Neuron (in vitro differentiated cells): ENCODE measurements around the gene PRKN.

Experiments used
- H2AFZ ChIP-seq: one replicate; pipeline ENCODE4 v1.6.1; 2013; ENCODE audit warnings: low read depth, mild to moderate bottlenecking, inconsistent platforms, low read length, moderate library complexity
- H3K27me3 ChIP-seq: one replicate; pipeline ENCODE4 v1.6.1; 2013; ENCODE audit warnings: low read length; ENCODE audit not compliant: insufficient read depth
- H3K36me3 ChIP-seq: one replicate; pipeline ENCODE4 v1.6.1; 2013; ENCODE audit warnings: low read length; ENCODE audit not compliant: insufficient read depth
- H3K4me1 ChIP-seq: one replicate; pipeline ENCODE4 v1.6.1; 2013; ENCODE audit warnings: low read length; ENCODE audit not compliant: insufficient read depth
- H3K4me3 ChIP-seq: 2 replicates; pipeline ENCODE4 v1.5.1; 2013; ENCODE audit warnings: mild to moderate bottlenecking, low read length, moderate library complexity
- H3K9me3 ChIP-seq: one replicate; pipeline ENCODE4 v1.6.1; 2013; ENCODE audit warnings: low read length

The PRKN gene

GRCh38 chr6:161373905-161374451 lies 1353.6 kb downstream of the PRKN start:
- Histone ChIP-seq H3K36me3 (no peaks in the 10 kb centered on the region), H2AFZ (no peak overlapping the region), H3K27me3 (no peaks in the 10 kb centered on the region), H3K4me3 (no peak overlapping the region), H3K9me3 (no peaks in the 10 kb centered on the region), H3K4me1 (no peaks in the 10 kb centered on the region)

- Histone ChIP-seq H3K27me3 (no peaks in the 10 kb centered on the region), H2AFZ (no peak overlapping the region), H3K36me3 (no peaks in the 10 kb centered on the region), H3K9me3 (no peaks in the 10 kb centered on the region), H3K4me3 (no peak overlapping the region), H3K4me1 (no peaks in the 10 kb centered on the region)
These were observed 1355.2 kb downstream of the PRKN start for GRCh38 chr6:161372422-161372793.

- no peak overlapping the region for H3K4me3 ChIP-seq
- no peak overlapping the region for H2AFZ ChIP-seq
- H3K4me1 ChIP-seq, result no peaks in the 10 kb centered on the region
- no peaks in the 10 kb centered on the region for H3K36me3 ChIP-seq
- H3K27me3 ChIP-seq, result no peaks in the 10 kb centered on the region
- H3K9me3 ChIP-seq, result no peaks in the 10 kb centered on the region
These were observed 1356.7 kb downstream of the PRKN start for GRCh38 chr6:161370880-161371279.

GRCh38 chr6:161369339-161369738 lies 1358.2 kb downstream of the PRKN start:
- no peak overlapping the region for H2AFZ ChIP-seq
- no peaks in the 10 kb centered on the region for H3K4me1 ChIP-seq
- no peaks in the 10 kb centered on the region for H3K27me3 ChIP-seq
- H3K9me3 ChIP-seq, result no peaks in the 10 kb centered on the region
- H3K36me3 ChIP-seq, result no peaks in the 10 kb centered on the region
- no peak overlapping the region for H3K4me3 ChIP-seq

- Histone ChIP-seq H3K4me3 (no peak overlapping the region), H2AFZ (no peak overlapping the region), H3K9me3 (no peaks in the 10 kb centered on the region), H3K27me3 (no peaks in the 10 kb centered on the region), H3K4me1 (no peaks in the 10 kb centered on the region), H3K36me3 (no peaks in the 10 kb centered on the region)
These were observed 1359.1 kb downstream of the PRKN start for GRCh38 chr6:161368514-161368913.

DNA sequence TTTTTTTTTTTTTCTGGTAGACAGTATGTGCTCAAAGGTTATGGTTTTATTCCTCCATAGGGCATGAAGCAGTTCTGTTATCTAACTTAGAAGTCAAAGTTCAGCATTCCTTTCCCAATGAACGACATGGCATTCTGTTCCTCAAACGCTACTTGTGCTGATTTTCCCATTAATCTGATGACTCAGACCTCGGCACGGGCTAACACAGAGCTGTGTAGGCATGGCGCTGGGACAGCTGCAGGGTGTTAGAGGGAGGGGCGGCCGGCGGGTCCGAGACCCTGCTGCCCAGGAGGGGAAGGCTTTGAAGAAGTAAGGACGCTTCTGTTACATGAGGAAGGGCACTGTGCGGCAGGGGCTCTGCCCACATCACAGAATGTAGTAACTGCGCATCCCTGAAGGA lies 1360.1 kb downstream of the PRKN start:
- no peak overlapping the region for H3K4me3 ChIP-seq
- peaks cover 4% of the 10 kb centered on the region for H3K9me3 ChIP-seq
- H2AFZ ChIP-seq, result no peak overlapping the region

GRCh38 chr6:161366301-161366923 lies 1361.2 kb downstream of the PRKN start:
- Histone ChIP-seq H3K36me3 (no peaks in the 10 kb centered on the region), H3K27me3 (no peaks in the 10 kb centered on the region), H3K4me1 (no peaks in the 10 kb centered on the region), H2AFZ (no peak overlapping the region), H3K9me3 (peaks cover 7% of the 10 kb centered on the region), H3K4me3 (no peak overlapping the region)

More for the DNA sequence above, 1360.1 kb downstream of the PRKN start:
- Histone ChIP-seq H3K36me3 (no peaks in the 10 kb centered on the region), H3K27me3 (no peaks in the 10 kb centered on the region), H3K4me1 (no peaks in the 10 kb centered on the region)

DNA sequence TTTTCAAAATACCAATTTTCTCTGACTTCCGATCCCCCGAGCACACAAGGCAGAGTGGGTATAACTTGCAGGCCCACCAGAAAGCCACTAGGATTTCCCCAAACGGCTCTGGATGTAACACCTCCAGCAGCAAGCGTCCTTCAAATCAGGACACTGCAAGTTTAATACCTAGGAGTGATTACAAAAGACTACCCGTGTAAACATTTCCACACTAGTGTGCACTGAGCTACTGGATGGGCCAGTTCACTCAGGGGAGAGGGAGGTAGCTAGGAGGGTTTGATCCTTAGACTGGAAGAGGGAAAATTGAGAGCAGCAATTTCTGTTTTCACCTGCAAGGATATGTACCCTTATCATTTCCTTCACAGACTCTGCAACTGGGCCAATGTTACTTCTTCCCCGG lies 1361.9 kb downstream of the PRKN start:
- H3K36me3 ChIP-seq, result no peaks in the 10 kb centered on the region
- H3K4me3 ChIP-seq, result no peak overlapping the region
- peaks cover 7% of the 10 kb centered on the region for H3K9me3 ChIP-seq
- H2AFZ ChIP-seq, result no peak overlapping the region
- no peaks in the 10 kb centered on the region for H3K27me3 ChIP-seq
- no peaks in the 10 kb centered on the region for H3K4me1 ChIP-seq

DNA sequence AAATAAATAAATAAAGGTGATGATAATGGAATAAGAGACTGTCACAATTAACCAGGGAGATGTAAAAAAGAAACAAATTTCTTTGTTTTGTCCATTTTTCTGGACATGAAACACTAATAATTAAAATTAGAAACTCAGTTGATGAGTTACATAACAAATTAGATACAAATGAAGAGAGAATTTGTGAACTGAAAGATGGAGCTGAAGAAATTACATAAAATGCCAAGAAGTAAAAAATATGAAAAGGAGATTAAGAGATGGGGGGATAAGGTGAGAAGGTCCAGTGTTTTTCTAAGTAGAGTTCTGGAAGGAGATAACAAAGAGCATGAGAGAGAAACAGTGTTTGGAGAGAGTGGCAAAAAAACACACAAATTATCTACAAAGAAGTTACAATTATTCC lies 1364.3 kb downstream of the PRKN start:
- Histone ChIP-seq H3K27me3 (no peaks in the 10 kb centered on the region), H3K36me3 (no peaks in the 10 kb centered on the region), H3K9me3 (peaks cover 7% of the 10 kb centered on the region), H3K4me3 (no peak overlapping the region), H3K4me1 (no peaks in the 10 kb centered on the region), H2AFZ (no peak overlapping the region)

DNA sequence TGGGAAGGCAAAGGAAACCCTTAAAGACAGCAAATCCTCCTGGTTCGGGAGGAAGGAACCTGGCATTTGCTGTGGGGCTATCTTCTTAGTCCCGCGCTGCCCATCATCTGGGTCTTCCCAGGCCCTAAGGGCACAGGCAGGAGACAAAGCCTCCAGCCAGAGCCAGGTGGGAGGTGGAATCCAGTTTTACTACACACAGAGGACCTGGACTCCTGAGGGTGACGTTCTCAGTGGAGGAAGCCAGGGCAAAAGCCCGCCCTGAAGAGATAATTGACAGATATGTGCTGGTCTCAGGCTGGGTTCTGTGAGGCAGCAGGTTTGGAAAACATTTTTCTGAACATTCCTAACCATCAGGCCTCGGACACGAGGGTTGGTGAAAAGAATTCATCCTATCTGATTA lies 1365.3 kb downstream of the PRKN start:
- no peaks in the 10 kb centered on the region for H3K4me1 ChIP-seq
- H3K4me3 ChIP-seq, result no peak overlapping the region
- H3K27me3 ChIP-seq, result no peaks in the 10 kb centered on the region
- H3K9me3 ChIP-seq, result peaks cover 7% of the 10 kb centered on the region
- H2AFZ ChIP-seq, result no peak overlapping the region
- no peaks in the 10 kb centered on the region for H3K36me3 ChIP-seq

DNA sequence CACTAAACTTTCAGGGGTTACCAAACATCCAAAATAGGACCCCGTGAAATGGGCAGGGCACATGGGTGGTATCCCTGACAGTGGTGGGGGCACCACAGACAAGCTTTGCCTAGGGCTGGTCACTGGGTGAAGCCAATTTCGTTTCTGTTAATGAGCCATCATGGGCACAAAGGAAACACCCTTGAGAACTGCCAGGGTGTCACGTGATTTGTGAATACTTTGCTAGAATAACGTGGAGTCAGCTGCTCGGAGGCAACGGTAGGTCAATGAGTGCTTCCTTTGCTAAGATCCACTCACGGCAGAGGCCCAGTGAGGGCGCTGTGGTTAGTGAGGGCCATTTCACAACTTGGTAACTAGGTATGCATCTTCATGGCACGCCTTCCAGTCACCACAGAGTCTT lies 1366.0 kb downstream of the PRKN start:
- Histone ChIP-seq H3K27me3 (no peaks in the 10 kb centered on the region), H3K4me1 (no peaks in the 10 kb centered on the region), H3K4me3 (no peak overlapping the region), H2AFZ (no peak overlapping the region), H3K36me3 (no peaks in the 10 kb centered on the region), H3K9me3 (peaks cover 7% of the 10 kb centered on the region)

GRCh38 chr6:161360520-161360919 lies 1367.0 kb downstream of the PRKN start:
- H3K4me1 ChIP-seq, result no peaks in the 10 kb centered on the region
- H3K27me3 ChIP-seq, result no peaks in the 10 kb centered on the region
- no peak overlapping the region for H2AFZ ChIP-seq
- H3K4me3 ChIP-seq, result no peak overlapping the region
- H3K36me3 ChIP-seq, result no peaks in the 10 kb centered on the region
- peaks cover 7% of the 10 kb centered on the region for H3K9me3 ChIP-seq

GRCh38 chr6:161359618-161359945 lies 1368.0 kb downstream of the PRKN start:
- no peak overlapping the region for H3K4me3 ChIP-seq
- no peaks in the 10 kb centered on the region for H3K27me3 ChIP-seq
- H3K4me1 ChIP-seq, result no peaks in the 10 kb centered on the region

GRCh38 chr6:161356167-161356854 lies 1371.3 kb downstream of the PRKN start:
- Histone ChIP-seq H3K27me3 (no peaks in the 10 kb centered on the region), H3K4me1 (no peaks in the 10 kb centered on the region), H3K9me3 (no peaks in the 10 kb centered on the region), H3K4me3 (no peak overlapping the region), H3K36me3 (no peaks in the 10 kb centered on the region), H2AFZ (no peak overlapping the region)

More at GRCh38 chr6:161359618-161359945, 1368.0 kb downstream of the PRKN start:
- peaks cover 7% of the 10 kb centered on the region for H3K9me3 ChIP-seq
- no peaks in the 10 kb centered on the region for H3K36me3 ChIP-seq
- H2AFZ ChIP-seq, result no peak overlapping the region
